ENCODE measurements around the gene POLE. TPM values are rescaled to one million over a fixed set of nuclear protein-coding genes. Genes with fewer than 3 reads are reported as not detected.
"Not testable (repeated sequence)": the region's sequence is repeated elsewhere in the genome, so short reads cannot be mapped to it uniquely, and the experiment has no call there.

POLE gene
- total RNA-seq, 3 donors from 2014 or later: 45.0 to 72.2 (median 55.1) TPM

- DNase-seq (no peak), ATAC-seq (no peak)
- H3K4me3 ChIP-seq: no peak overlapping the region
- TF ChIP-seq CTCF (IDR thresholded peaks at IDR 0.05): no peak
- H3K36me3 ChIP-seq (ENCODE audit: low read depth): no peaks in the 10 kb centered on the region
- no peaks in the 10 kb centered on the region for H3K9me3 ChIP-seq
- intact Hi-C loops (cut with DNase I, micrococcal nuclease): no loop called here
- no peaks in the 10 kb centered on the region for H3K4me1 ChIP-seq (ENCODE audit: low read depth)
Observed at GRCh38 chr12:132702640-132703039, 15.5 kb upstream of the POLE start.

- intact Hi-C loops (cut with DNase I, micrococcal nuclease): no loop called here
- DNase-seq (no peak), ATAC-seq (no peak)
- Histone ChIP-seq H3K36me3 (ENCODE audit: low read depth) (no peaks in the 10 kb centered on the region), H3K4me1 (ENCODE audit: low read depth) (no peaks in the 10 kb centered on the region), H3K9me3 (no peaks in the 10 kb centered on the region), H3K4me3 (no peak overlapping the region)
- TF ChIP-seq CTCF (IDR thresholded peaks at IDR 0.05): no peak
Observed at GRCh38 chr12:132700212-132700822, 13.2 kb upstream of the POLE start.

- ATAC-seq: no peak
- Histone ChIP-seq H3K4me3 (no peak overlapping the region), H3K4me1 (ENCODE audit: low read depth) (no peaks in the 10 kb centered on the region), H3K36me3 (ENCODE audit: low read depth) (no peaks in the 10 kb centered on the region), H3K9me3 (no peaks in the 10 kb centered on the region)
- intact Hi-C loops (cut with DNase I, micrococcal nuclease): no loop called here
- no peak for DNase-seq
- no peak for TF ChIP-seq CTCF (IDR thresholded peaks at IDR 0.05)
Observed at GRCh38 chr12:132698341-132698740, 11.2 kb upstream of the POLE start.

- H3K9me3 ChIP-seq: no peaks in the 10 kb centered on the region
- H3K4me3 ChIP-seq: no peak overlapping the region
- intact Hi-C loops (cut with DNase I, micrococcal nuclease): no loop called here
- DNase-seq (no peak), ATAC-seq (no peak)
- no peaks in the 10 kb centered on the region for H3K4me1 ChIP-seq (ENCODE audit: low read depth)
- H3K36me3 ChIP-seq (ENCODE audit: low read depth): no peaks in the 10 kb centered on the region
- no peak for TF ChIP-seq CTCF (IDR thresholded peaks at IDR 0.05)
Observed at GRCh38 chr12:132695431-132695830, 8.3 kb upstream of the POLE start.

- H3K36me3 ChIP-seq (ENCODE audit: low read depth); H3K4me3 ChIP-seq; DNase-seq; ATAC-seq; H3K9me3 ChIP-seq; H3K4me1 ChIP-seq (ENCODE audit: low read depth); intact Hi-C loops (cut with DNase I, micrococcal nuclease): not testable (repeated sequence)
Observed at GRCh38 chr12:132694888-132695287, 7.7 kb upstream of the POLE start.

GRCh38 chr12:132692030-132692429 is 4.9 kb upstream of the POLE start:
- H3K36me3 ChIP-seq (ENCODE audit: low read depth); DNase-seq; H3K4me1 ChIP-seq (ENCODE audit: low read depth); H3K9me3 ChIP-seq; ATAC-seq; H3K4me3 ChIP-seq; intact Hi-C loops (cut with DNase I, micrococcal nuclease): not testable (repeated sequence)

GRCh38 chr12:132690112-132690511 is 3.0 kb upstream of the POLE start:
- no peaks in the 10 kb centered on the region for H3K36me3 ChIP-seq (ENCODE audit: low read depth)
- ATAC-seq: no peak
- H3K4me3 ChIP-seq: no peak overlapping the region
- DNase-seq: no peak
- no peaks in the 10 kb centered on the region for H3K9me3 ChIP-seq
- intact Hi-C loops (cut with DNase I, micrococcal nuclease): no loop called here
- H3K4me1 ChIP-seq (ENCODE audit: low read depth): peaks cover 16% of the 10 kb centered on the region
- TF ChIP-seq CTCF (IDR thresholded peaks at IDR 0.05): no peak
